HepG2 (cell line): ENCODE data around the gene ETHE1. TPM values are rescaled to one million over a fixed set of nuclear protein-coding genes. Genes with fewer than 3 reads are reported as not detected.

ENCODE experiments used
- ARNTL ChIP-seq: sonication (generic); formaldehyde crosslinking; IDR thresholded peaks from 2 replicates; pipeline ENCODE4 v1.4.0; 2020; ENCODE audit warnings: mild to moderate bottlenecking, missing genetic modification reagents
- DBP ChIP-seq: sonication (generic); formaldehyde crosslinking; IDR thresholded peaks from 2 replicates; pipeline ENCODE4 v1.4.0; 2020; ENCODE audit warnings: missing genetic modification reagents; ENCODE audit errors: not compliant biosample characterization
- NFIC ChIP-seq: IDR thresholded peaks from 2 replicates; pipeline ENCODE4 v1.6.1; 2012; ENCODE audit warnings: mild to moderate bottlenecking, low read length, inconsistent platforms
- POGZ ChIP-seq: sonication (generic); formaldehyde crosslinking; IDR thresholded peaks from 2 replicates; pipeline ENCODE4 v1.4.0; 2020; ENCODE audit warnings: mild to moderate bottlenecking, missing genetic modification reagents
- RXRB ChIP-seq: IDR thresholded peaks from 2 replicates; pipeline ENCODE4 v1.6.1; 2016; ENCODE audit warnings: borderline replicate concordance, missing genetic modification reagents, missing compliant biosample characterization
- SAP130 ChIP-seq: IDR thresholded peaks from 2 replicates; pipeline ENCODE4 v1.6.1; 2016; ENCODE audit warnings: low read depth
- SCMH1 ChIP-seq: sonication (generic); formaldehyde crosslinking; IDR thresholded peaks from 2 replicates; pipeline ENCODE4 v1.9.0; 2021; ENCODE audit warnings: missing genetic modification reagents, mild to moderate bottlenecking, borderline replicate concordance
- SIX1 ChIP-seq: sonication (generic); formaldehyde crosslinking; IDR thresholded peaks from 2 replicates; pipeline ENCODE4 v1.4.0; 2020; ENCODE audit warnings: missing genetic modification reagents, borderline replicate concordance
- SMYD3 ChIP-seq: sonication (generic); formaldehyde crosslinking; IDR thresholded peaks from 2 replicates; pipeline ENCODE4 v1.8.1; 2023; ENCODE audit warnings: mild to moderate bottlenecking, missing genetic modification reagents
- ZBED4 ChIP-seq: sonication (generic); formaldehyde crosslinking; IDR thresholded peaks from 2 replicates; pipeline ENCODE4 v1.4.0; 2020; ENCODE audit warnings: missing genetic modification reagents, borderline replicate concordance
- ZNF235 ChIP-seq: sonication (generic); formaldehyde crosslinking; IDR thresholded peaks from 2 replicates; pipeline ENCODE4 v1.8.1; 2023; ENCODE audit warnings: mild to moderate bottlenecking, missing genetic modification reagents, borderline replicate concordance
- ZNF276 ChIP-seq: sonication (generic); formaldehyde crosslinking; IDR thresholded peaks from 2 replicates; pipeline ENCODE4 v1.4.0; 2020; ENCODE audit warnings: mild to moderate bottlenecking, low read depth, missing genetic modification reagents
- ZNF281 ChIP-seq: sonication (generic); formaldehyde crosslinking; IDR thresholded peaks from 2 replicates; pipeline ENCODE4 v1.4.0; 2020; ENCODE audit warnings: missing genetic modification reagents, borderline replicate concordance
- ZNF326 ChIP-seq: sonication (generic); formaldehyde crosslinking; IDR thresholded peaks from 2 replicates; pipeline ENCODE4 v1.4.0; 2020; ENCODE audit warnings: missing genetic modification reagents, borderline replicate concordance
- ZNF335 ChIP-seq: sonication (generic); formaldehyde crosslinking; IDR thresholded peaks from 2 replicates; pipeline ENCODE4 v1.4.0; 2020; ENCODE audit warnings: missing genetic modification reagents
- ZNF382 ChIP-seq: sonication (generic); formaldehyde crosslinking; IDR thresholded peaks from 2 replicates; pipeline ENCODE4 v1.5.0; 2020; ENCODE audit warnings: missing genetic modification reagents, mild to moderate bottlenecking, borderline replicate concordance
- ZNF891 ChIP-seq: sonication (generic); formaldehyde crosslinking; IDR thresholded peaks from 2 replicates; pipeline ENCODE4 v1.5.0; 2020; ENCODE audit warnings: mild to moderate bottlenecking, missing genetic modification reagents
- ZSCAN31 ChIP-seq: sonication (generic); formaldehyde crosslinking; IDR thresholded peaks from 2 replicates; pipeline ENCODE4 v1.5.0; 2020; ENCODE audit warnings: low read depth, mild to moderate bottlenecking, missing genetic modification reagents
- polyA plus RNA-seq, 8 experiments: library from polyadenylated mRNA; depleted of rRNA in 3 of 8; stranded (reverse) in 7 of 8; unstranded in 1 of 8; fragments of >200 nt; fragmentation: Illumina TruSeq in 4 of 8; extraction: Trizol in 4 of 8; gene quantifications; 2 replicates each; pipeline versions ENCODE4 v1.2.1 to v1.2.3, GENCODE V29; 2011 to 2016; ENCODE audit warnings: low read depth in 4 of 8, missing spikeins in 1 of 8, mixed read lengths in 1 of 8; ENCODE audit not compliant: insufficient read depth in 1 of 8
- total RNA-seq, 5 experiments: library from RNA; depleted of rRNA; stranded (reverse); fragments of >200 nt; fragmentation: Illumina TruSeq; extraction: Trizol; gene quantifications; 2 replicates each; pipeline ENCODE4 v1.2.3, GENCODE V29; 2016; ENCODE audit warnings: low read depth in 1 of 5

Gene ETHE1
- total and polyA plus RNA-seq, 2 of the 13 experiments (the other 11 are each of a cell fraction or from before 2014, with no cell fraction given), result 32.5 to 58.4 TPM

- TF ChIP-seq DBP, result no peak
- TF ChIP-seq RXRB (CRISPR knock-in tag), result peak; percentile 36; the same call in 1 of the 2 replicates
- no peak for TF ChIP-seq NFIC
- no peak; the same call in 1 of the 2 replicates for TF ChIP-seq ZBED4 (CRISPR knock-in tag)
- no peak for TF ChIP-seq ZNF235 (CRISPR knock-in tag)
- TF ChIP-seq POGZ, result 0 out of 2 replicates have a peak, but pooled peaks have one; percentile 29
- TF ChIP-seq ARNTL (CRISPR knock-in tag), result no peak; the same call in 1 of the 2 replicates
- no peak; the same call in 1 of the 2 replicates for TF ChIP-seq ZNF281 (CRISPR knock-in tag)
- TF ChIP-seq ZSCAN31, result no peak
- TF ChIP-seq ZNF382 (CRISPR knock-in tag), result no peak
- TF ChIP-seq SIX1, result no peak
- no peak for TF ChIP-seq ZNF326 (CRISPR knock-in tag)
- no peak for TF ChIP-seq ZNF891 (CRISPR knock-in tag)
- peak; percentile 100 for TF ChIP-seq ZNF276 (CRISPR knock-in tag)
- no peak for TF ChIP-seq SCMH1 (CRISPR knock-in tag)
- no peak for TF ChIP-seq SMYD3 (CRISPR knock-in tag)
- TF ChIP-seq ZNF335 (CRISPR knock-in tag), result peak; percentile 64
- peak; percentile 93 for TF ChIP-seq SAP130
Measured at GRCh38 chr19:43524922-43525835, 1.8 kb downstream of the ETHE1 start (continued).
